ENCODE measurements around the gene TAF1.

GRCh38 chrX:71464968-71465367, 98.8 kb downstream of the TAF1 start:
- TF ChIP-seq CTCF (IDR thresholded peaks at IDR 0.05), result no peak
- no peak for TF ChIP-seq SIN3A (IDR thresholded peaks at IDR 0.05; ENCODE audit: borderline replicate concordance, insufficient read depth, low read depth, low read length)
- no peak for TF ChIP-seq POLR2AphosphoS5 (IDR thresholded peaks at IDR 0.05; ENCODE audit: low read depth, low read length)
- TF ChIP-seq REST (IDR thresholded peaks at IDR 0.05; ENCODE audit: insufficient read depth in 1 of 2, low read depth in 2 of 2, low read length in 1 of 2), result no peak
- no peak for TF ChIP-seq TCF7L2 (IDR thresholded peaks at IDR 0.05; ENCODE audit: low read depth, low read length)
